A673 (cell line): ENCODE measurements around the gene SLC6A12. TPM values are rescaled to one million over a fixed set of nuclear protein-coding genes. Genes with fewer than 3 reads are reported as not detected.

Source experiments
- BruUV-seq: library from RNA; stranded (reverse); fragments of 400-500 nt; replicated peaks from 2 replicates; lab custom pipeline; 2021; lab: Mats Ljungman, UMichigan
- CTCF ChIA-PET: fragments of 300-600 bp; sonication (Branson Sonifier 250); formaldehyde crosslinking; loops from one replicate; lab custom pipeline; 2022; ENCODE audit warnings: antibody characterized with exemption; lab: Charles Lee
- POLR2A ChIA-PET: fragments of 300-600 bp; sonication (Branson Sonifier 250); formaldehyde crosslinking; loops from one replicate; lab custom pipeline; 2022; ENCODE audit warnings: antibody characterized with exemption; ENCODE audit not compliant: low non-redundant PET; lab: Charles Lee
- DNase-seq: peaks from one replicate; pipeline ENCODE4 v3.0.0-alpha.2; 2015; ENCODE audit warnings: low spot score
- H3K27ac ChIP-seq: fragments of 200-600 bp; sonication (generic); 2 replicates; pipeline ENCODE4 v1.5.1; 2016; ENCODE audit warnings: mixed run types, low read depth, mild to moderate bottlenecking, mixed read lengths, antibody characterized with exemption, low read length; ENCODE audit not compliant: poor library complexity, severe bottlenecking
- H3K27me3 ChIP-seq: fragments of 200-600 bp; sonication (generic); replicated peaks from 2 replicates; pipeline ENCODE4 v1.6.1; 2017; ENCODE audit warnings: mixed run types, low read depth, mild to moderate bottlenecking, mixed read lengths, antibody characterized with exemption, low read length; ENCODE audit not compliant: insufficient read depth, poor library complexity
- H3K36me3 ChIP-seq: fragments of 200-600 bp; sonication (generic); 2 replicates; pipeline ENCODE4 v1.6.1; 2016; ENCODE audit warnings: mixed run types, mild to moderate bottlenecking, mixed read lengths, antibody characterized with exemption, low read length; ENCODE audit not compliant: insufficient read depth, poor library complexity, severe bottlenecking
- H3K4me1 ChIP-seq: fragments of 200-600 bp; sonication (generic); 2 replicates; pipeline ENCODE4 v1.6.1; 2017; ENCODE audit warnings: mixed run types, mild to moderate bottlenecking, mixed read lengths, antibody characterized with exemption, low read length; ENCODE audit not compliant: insufficient read depth, poor library complexity, severe bottlenecking
- H3K4me3 ChIP-seq: fragments of 200-600 bp; sonication (generic); 2 replicates; pipeline ENCODE4 v1.5.1; 2016; ENCODE audit warnings: low read depth, mixed run types, mild to moderate bottlenecking, mixed read lengths, low read length; ENCODE audit not compliant: poor library complexity, severe bottlenecking
- H3K9me3 ChIP-seq: fragments of 200-600 bp; sonication (generic); 2 replicates; pipeline ENCODE4 v1.6.1; 2016; ENCODE audit warnings: mixed run types, low read depth, mild to moderate bottlenecking, mixed read lengths, antibody characterized with exemption, low read length; ENCODE audit not compliant: poor library complexity, severe bottlenecking
- EZH2 ChIP-seq: fragments of 200-600 bp; sonication (generic); IDR thresholded peaks from 2 replicates; pipeline ENCODE4 v1.6.1; 2017; ENCODE audit warnings: borderline replicate concordance, low read depth, mild to moderate bottlenecking, mixed read lengths, antibody characterized with exemption, low read length; ENCODE audit not compliant: poor library complexity, severe bottlenecking
- intact Hi-C: fragments of 100-400 bp; cut with micrococcal nuclease; formaldehyde crosslinking; loops from one replicate; pipeline ENCODE4 v1.10.0; 2022; ENCODE audit not compliant: unreplicated experiment
- total RNA-seq: library from RNA; stranded (reverse); gene quantifications from 2 replicates; pipeline ENCODE4 v1.2.3, GENCODE V29; 2021
- TF ChIP-seq, protein P1 (sequence below): fragments of 300-800, 200-600 bp; sonication (generic); conservative IDR thresholded peaks from 2 replicates; pipeline ENCODE4 v1.5.1; 2017; ENCODE audit warnings: low read depth, mild to moderate bottlenecking, antibody characterized with exemption, low read length, moderate library complexity, mixed read lengths

SLC6A12 gene
- total RNA-seq, 1 experiment from 2014 or later, result not detected

DNA sequence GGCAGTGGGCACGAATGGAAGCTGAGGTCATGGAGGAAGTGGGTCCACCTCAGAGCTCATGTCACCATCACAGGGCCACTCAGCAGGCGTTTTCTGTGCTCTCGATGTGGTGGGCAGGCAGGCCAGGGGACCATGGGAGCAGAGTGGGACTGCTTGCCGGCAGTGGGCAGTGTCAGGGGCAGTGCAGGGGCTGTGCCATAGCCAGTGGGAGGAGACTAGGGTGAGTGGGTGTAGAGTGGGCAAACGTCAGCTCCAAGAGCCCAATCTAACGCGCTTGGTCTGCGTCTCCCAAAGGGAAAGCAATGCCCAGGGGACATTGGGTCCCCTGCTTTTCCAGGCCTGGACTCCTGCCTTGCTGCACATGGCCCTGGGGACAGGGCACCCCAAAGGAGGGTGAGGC, 58.3 kb downstream of the SLC6A12 start:
- POLR2A ChIA-PET, result no interaction called here
- no peak for TF ChIP-seq EZH2
- TF ChIP-seq, protein P1, sequence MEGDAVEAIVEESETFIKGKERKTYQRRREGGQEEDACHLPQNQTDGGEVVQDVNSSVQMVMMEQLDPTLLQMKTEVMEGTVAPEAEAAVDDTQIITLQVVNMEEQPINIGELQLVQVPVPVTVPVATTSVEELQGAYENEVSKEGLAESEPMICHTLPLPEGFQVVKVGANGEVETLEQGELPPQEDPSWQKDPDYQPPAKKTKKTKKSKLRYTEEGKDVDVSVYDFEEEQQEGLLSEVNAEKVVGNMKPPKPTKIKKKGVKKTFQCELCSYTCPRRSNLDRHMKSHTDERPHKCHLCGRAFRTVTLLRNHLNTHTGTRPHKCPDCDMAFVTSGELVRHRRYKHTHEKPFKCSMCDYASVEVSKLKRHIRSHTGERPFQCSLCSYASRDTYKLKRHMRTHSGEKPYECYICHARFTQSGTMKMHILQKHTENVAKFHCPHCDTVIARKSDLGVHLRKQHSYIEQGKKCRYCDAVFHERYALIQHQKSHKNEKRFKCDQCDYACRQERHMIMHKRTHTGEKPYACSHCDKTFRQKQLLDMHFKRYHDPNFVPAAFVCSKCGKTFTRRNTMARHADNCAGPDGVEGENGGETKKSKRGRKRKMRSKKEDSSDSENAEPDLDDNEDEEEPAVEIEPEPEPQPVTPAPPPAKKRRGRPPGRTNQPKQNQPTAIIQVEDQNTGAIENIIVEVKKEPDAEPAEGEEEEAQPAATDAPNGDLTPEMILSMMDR, result no peak
- H3K36me3 ChIP-seq, result no peaks in the 10 kb centered on the region
- H3K4me3 ChIP-seq, result no peak overlapping the region
- no peaks in the 10 kb centered on the region for H3K27me3 ChIP-seq
- H3K9me3 ChIP-seq, result no peaks in the 10 kb centered on the region
- no peak overlapping the region for H3K27ac ChIP-seq
- intact Hi-C loops, result no loop called here
- CTCF ChIA-PET, result no interaction called here
- no TSS peak for BruUV-seq
- H3K4me1 ChIP-seq, result no peaks in the 10 kb centered on the region
- DNase-seq, result no peak

DNA sequence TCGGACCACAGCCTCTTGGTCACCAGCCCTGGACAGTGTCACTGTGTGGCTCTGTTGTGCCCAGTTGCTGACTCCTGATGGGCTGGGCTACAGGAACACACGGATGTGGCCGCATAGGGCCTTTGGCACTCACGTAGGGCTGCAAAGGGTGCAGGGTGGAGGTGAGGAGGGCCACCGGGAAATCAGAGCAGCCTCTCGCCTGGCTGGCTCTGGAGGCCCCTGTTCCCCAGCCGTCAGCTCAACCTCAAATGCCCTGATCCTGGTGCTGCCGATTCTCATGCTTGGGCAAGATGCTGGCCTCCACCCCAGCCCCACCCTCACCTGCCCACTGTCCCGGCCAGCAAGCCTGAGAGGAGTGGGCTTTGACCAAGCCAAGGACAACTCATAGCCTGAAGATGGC, 59.0 kb downstream of the SLC6A12 start:
- DNase-seq, result no peak
- CTCF ChIA-PET, result no interaction called here

DNA sequence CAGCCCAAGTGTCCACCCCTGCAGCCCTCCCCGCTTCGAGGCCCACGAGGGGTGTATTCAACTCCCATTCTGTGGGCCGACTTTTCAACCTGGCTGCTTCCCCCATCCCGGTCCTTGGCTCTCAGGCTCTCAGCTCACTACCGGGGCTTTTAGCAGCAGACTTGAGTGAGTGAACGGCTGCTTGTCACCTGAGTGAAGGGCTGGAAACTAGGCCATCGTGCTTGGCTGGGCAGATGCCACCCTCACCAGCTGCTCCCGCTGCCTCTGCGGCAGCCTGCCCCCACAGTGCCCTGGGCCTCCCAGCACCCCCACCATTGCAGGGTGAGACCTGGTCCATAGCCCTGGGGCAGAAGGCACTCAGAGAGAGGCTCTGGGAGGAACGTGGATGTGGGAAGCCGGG, 59.9 kb downstream of the SLC6A12 start:
- Histone ChIP-seq H3K36me3 (no peaks in the 10 kb centered on the region), H3K9me3 (no peaks in the 10 kb centered on the region), H3K27me3 (no peaks in the 10 kb centered on the region), H3K4me3 (no peak overlapping the region), H3K4me1 (no peaks in the 10 kb centered on the region), H3K27ac (no peak overlapping the region)
- BruUV-seq, result no TSS peak
- POLR2A ChIA-PET, result no interaction called here
- DNase-seq, result no peak
- no peak for TF ChIP-seq EZH2
- TF ChIP-seq, protein P1, result no peak
- CTCF ChIA-PET, result no interaction called here
- intact Hi-C loops, result no loop called here

More for the DNA sequence above, 59.0 kb downstream of the SLC6A12 start:
- intact Hi-C loops, result no loop called here
- Histone ChIP-seq H3K27me3 (no peaks in the 10 kb centered on the region), H3K27ac (no peak overlapping the region), H3K4me1 (no peaks in the 10 kb centered on the region), H3K9me3 (no peaks in the 10 kb centered on the region), H3K4me3 (no peak overlapping the region), H3K36me3 (no peaks in the 10 kb centered on the region)
- POLR2A ChIA-PET, result no interaction called here
- no TSS peak for BruUV-seq
- no peak for TF ChIP-seq EZH2
- TF ChIP-seq, protein P1, result no peak
